Renal cortical epithelial cell (primary cell): ENCODE data around the gene ATG4A. TPM values are rescaled to one million over a fixed set of nuclear protein-coding genes. Genes with fewer than 3 reads are reported as not detected.

ENCODE experiments used
- DNase-seq: peaks from one replicate; pipeline ENCODE4 v3.0.0-alpha.2; 2011; ENCODE audit warnings: low read depth
- total RNA-seq: library from RNA; depleted of rRNA; stranded (reverse); fragments of >200 nt; gene quantifications from 2 replicates; pipeline ENCODE4 v1.2.3, GENCODE V29; 2014

The ATG4A gene, protein sequence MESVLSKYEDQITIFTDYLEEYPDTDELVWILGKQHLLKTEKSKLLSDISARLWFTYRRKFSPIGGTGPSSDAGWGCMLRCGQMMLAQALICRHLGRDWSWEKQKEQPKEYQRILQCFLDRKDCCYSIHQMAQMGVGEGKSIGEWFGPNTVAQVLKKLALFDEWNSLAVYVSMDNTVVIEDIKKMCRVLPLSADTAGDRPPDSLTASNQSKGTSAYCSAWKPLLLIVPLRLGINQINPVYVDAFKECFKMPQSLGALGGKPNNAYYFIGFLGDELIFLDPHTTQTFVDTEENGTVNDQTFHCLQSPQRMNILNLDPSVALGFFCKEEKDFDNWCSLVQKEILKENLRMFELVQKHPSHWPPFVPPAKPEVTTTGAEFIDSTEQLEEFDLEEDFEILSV
- total RNA-seq, result 18.2 and 22.1 TPM in 2 replicates

DNA sequence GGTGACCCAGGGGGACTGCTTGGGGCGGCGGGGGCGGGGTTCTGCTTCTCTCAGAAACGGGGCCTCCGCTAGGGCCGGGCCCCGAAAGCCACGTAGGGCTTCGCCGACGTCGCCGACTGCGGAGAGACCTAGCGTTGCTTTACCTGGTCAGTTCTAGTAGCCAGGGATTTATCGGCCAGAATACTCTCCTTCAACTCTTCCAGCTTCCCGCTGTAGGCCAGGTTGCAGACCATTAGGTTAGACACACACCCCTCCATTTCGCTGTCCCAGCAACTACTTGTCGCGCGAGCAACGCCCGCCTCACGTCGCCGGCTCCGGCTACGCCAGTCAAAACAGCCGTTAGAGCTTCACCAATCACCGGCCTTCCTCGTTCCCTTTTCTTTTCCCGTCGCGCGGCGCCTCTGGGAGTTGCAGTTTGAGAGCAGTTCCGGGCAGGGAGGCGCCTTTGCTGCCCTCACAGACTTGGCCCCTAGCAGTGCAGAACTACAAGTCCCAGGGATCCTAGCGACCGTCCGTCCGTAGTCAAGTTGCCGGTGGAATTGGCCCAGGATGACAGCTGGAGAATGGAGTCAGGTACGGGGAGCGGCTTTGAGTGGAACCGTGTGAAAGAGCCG lies at the start of gene ATG4A, which contains the start of gene PSMD10:
Gene ATG4A (plus strand): TSS at position 515 of the 614 bp plus-strand sequence. CDS start 49 bp downstream, at position 564.
Gene PSMD10 (minus strand): TSS at position 279 of the 614 bp plus-strand sequence. CDS start 22 bp downstream, at position 257.
- DNase-seq, result peak; percentile 91

DNA sequence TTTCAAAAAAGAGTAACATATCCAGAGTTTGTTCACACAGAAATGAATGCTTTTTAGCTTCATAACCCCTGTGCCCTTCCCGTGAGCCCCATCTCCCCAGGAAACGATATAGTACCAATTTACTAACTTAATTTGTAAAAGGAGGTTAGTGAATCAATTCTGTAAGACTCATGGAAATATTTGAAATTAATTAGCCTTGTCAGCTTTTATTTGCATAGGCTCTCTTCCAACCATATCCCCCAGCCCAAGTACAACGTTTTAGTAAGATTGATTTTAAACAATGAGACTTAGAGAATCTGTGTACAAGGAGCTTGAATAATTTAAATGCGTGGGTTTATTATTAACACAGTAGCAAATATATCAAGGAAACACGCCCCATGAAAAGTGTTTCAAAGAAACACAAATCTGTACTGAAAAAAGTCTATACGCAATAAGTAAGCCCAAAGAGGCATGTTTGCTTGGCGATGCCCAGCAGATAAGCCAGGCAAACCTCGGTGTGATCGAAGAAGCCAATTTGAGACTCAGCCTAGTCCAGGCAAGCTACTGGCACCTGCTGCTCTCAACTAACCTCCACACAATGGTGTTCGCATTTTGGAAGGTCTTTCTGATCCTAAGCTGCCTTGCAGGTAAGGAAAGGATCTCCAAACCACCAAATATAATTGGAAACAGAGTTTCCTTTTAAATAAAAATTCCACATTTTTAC lies 46.9 kb upstream of the ATG4A start, which contains the start of gene VSIG1:
Gene VSIG1 (plus strand): TSS at position 512 of the 703 bp plus-strand sequence. CDS start 66 bp downstream, at position 578.
- no peak for DNase-seq

DNA sequence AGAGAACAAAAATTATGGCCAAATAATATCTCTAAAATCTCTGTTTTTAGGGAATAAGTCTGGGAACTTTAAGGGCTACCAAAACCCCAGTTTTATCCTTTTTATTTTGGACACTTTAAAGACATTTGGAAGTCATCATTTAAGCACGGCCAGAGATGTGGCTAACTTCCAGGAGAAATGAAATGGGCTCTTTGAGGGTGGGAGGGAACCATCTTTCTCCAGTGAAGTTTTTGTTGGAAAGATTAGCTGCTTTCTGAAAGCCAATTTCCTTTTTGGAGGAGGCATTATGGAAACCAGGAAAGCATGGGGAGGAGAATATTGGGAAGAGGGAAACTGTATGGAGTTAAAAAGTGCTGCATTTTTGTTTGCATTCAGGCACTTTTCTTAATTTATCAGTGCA lies 41.9 kb upstream of the ATG4A start:
- no peak for DNase-seq

DNA sequence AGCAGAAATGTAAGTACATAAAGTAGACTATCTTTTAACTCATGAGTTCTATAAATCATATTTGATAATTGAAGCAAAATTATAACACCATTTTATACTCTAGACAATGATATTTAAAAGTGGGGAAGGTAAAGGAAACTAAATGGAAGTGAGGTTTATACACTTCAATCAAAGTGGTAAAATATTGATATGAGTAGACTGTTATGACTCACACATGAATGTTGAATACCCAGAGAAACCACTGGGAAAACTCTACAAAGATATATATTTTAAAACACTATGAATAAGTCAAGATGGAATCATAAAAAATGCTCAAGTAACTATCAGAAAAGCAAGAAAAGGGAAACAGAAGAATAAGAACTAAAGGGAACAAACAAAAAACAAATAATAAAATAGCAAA lies 38.4 kb upstream of the ATG4A start:
- no peak for DNase-seq

DNA sequence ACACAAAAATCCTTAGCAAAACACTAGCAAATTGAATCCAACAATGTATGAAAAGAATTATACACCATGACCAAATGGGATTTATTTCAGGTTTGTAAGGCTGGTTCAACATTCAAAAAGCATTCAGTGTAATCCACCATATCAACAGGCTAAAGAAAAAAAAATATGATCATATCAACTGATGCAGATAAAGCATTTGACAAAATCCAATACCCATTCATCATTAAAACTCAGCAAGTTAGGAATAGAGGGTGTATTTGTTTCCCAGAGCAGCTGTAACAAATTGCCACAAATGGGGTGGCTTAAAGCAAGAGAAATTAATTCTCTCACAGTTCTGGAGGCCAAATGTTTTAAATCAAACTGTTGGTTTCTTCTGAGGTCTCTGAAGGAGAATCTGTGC lies 36.0 kb upstream of the ATG4A start:
- DNase-seq, result no peak

DNA sequence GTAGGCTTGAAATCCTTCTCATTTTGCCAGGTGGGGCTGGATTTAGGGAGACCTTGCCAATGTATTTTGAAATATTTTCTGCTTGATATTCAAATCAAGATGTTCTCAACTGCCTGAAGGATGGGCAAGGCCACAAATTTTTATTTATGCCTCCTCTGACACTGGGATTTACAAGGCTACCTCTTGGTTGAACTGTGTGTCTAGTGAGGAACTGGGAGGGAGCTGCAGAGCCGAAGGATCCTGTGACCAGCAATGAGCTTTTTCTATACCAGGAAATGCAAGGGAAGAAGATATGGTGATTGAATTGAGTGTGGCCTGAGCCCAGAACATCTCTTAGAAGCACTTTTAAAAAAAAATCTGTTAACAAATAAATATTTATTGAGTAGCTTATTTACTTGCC lies 31.8 kb upstream of the ATG4A start:
- DNase-seq, result no peak

DNA sequence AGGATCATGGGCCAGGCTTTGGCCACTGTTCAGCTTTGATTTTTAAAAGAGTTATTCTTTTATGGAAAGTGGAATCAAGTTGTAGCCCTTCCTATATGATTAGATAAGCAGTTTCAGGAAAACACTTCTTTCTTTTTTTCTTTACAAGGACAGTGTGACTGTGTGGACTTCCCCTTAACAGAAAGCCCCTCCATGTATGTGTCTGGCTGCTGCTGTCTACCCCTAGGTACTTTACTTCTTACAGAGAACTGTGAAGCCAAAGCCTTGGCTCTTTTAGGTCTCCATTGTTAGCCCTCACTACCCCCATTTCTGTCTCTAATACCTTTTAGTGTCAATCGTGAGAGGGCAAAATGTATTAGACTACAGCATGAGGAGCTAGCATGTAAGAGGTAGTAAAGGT lies 27.6 kb upstream of the ATG4A start:
- DNase-seq, result no peak

DNA sequence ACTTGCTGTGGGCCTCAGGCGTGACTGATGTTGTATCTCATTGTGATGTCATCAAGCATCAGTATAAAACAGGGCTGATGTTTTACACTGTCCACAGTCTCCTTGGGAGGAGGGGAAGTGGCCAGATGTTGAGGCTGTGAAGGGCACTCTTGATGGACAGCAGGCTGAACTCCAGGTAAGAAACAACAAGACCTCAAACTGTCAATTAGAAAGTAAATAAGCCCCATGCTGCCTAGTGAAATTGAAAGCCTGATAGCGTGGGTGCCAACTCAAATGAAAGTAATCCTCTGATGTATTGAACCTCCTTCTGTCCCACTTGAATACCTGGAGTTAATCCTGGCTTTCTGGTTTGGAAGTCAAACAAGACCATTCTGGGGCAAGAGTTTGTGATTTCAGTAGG lies 27.0 kb upstream of the ATG4A start:
- no peak for DNase-seq

DNA sequence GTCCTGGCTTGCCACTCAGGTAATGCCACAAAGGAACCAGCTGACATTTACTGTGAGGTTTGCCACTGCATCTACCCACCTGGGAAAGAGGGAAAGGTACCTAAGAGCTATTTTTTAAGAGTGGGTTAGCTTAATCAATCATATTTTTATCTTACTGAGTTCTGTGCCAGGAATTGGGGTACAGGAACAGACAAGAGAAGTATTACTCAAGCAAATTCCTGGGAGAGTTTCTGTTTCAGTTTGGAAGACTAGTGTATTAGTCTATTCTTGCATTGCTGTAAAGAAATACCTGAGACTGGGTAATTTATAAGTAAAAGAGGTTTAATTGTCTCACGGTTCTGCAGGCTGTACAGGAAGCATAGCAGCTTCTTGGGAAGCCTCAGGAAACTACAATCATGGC lies 23.5 kb upstream of the ATG4A start:
- no peak for DNase-seq

DNA sequence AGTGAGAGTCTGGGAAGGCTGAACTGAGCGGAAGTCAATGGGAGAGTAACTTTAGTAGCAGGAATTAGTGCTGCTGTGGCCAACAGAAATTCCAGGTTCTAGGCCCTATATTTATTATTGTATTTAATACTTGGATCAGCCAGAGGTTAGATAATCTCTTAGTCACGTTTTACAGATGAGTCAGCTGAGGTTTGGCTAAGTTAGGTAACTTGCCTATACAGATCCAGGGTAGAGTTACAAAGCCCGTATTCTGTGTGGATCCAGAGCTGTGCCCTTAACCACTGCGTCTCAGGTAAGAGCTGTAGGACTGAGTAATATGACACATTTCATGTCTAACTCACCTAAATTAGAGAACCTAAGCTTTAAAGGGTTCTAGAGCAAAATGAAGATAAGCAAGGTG lies 20.7 kb upstream of the ATG4A start:
- DNase-seq, result peak; percentile 20

DNA sequence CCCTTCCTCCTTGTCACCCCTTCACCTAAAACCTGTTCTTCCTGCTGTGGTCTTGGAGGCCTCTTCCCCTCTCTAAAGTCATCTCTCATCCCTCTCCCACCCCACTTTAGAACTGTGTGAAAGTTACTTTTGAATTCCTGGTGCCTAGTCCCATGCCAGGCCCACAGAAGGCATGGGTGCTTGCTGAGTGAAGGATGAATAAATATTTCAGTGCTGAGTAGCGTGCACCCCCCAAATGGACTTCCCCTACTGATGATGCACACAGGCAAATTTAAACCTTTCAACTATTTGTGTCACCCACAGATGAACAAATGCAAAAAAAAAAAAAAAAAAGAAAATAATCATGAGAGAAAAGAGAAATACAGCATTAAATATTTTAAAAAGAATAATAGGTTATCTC lies 20.0 kb upstream of the ATG4A start:
- DNase-seq, result no peak

DNA sequence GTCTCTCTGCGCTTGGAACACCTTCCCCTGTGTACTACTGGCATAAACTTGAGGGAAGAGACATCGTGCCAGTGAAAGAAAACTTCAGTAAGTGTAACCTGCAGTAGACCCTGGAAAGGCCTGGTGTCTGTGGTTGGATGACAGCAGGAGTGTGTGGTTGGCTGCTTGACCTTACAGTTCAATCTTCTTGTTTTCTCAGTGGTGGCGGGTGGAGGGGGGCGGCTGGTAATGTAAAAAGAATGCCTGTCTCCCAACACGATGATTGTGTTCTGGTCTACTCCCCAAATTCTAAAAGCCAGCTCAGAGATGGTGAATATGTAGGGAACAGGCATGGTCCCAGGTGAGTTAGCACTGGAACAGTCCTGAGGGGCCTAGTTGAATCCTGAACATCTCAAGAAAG lies 18.8 kb upstream of the ATG4A start:
- DNase-seq, result peak; percentile 47

DNA sequence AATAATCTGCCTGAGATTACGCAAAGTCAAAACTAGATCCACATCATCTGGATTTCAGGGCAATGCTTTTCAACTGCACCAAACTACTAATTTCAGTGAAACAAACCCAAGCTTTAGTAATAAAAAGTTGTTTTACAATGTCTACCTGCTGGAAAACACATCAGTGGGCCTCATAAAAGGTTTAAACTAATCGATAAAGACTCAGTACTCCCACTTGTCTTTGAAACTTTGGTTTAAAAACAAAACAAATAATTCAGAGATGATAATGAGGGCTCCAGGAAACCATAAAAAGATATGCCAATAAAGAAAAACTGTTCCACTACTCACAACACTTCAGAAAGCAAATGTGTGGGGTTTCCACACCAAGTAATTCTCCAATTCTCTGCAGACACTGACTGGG lies 10.5 kb upstream of the ATG4A start:
- DNase-seq, result no peak

DNA sequence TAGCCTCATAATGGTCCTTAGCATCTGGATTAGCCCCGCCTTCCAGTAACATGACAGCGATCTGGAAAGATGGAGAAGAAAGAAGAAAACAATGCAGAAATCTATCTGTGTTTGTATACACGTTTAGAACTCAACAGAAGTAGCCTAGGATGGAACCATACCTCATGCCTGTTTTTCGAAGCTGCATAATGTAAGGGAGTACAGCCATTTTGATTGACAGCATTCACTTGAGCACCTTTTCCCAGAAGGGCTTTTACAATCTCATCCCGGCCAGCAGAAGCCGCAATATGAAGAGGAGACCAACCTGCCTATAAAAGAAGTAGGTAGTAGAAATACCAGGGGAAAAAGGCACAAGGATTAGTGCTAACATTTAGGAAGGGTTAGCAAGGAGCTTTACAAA lies 3.8 kb upstream of the ATG4A start:
- no peak for DNase-seq

DNA sequence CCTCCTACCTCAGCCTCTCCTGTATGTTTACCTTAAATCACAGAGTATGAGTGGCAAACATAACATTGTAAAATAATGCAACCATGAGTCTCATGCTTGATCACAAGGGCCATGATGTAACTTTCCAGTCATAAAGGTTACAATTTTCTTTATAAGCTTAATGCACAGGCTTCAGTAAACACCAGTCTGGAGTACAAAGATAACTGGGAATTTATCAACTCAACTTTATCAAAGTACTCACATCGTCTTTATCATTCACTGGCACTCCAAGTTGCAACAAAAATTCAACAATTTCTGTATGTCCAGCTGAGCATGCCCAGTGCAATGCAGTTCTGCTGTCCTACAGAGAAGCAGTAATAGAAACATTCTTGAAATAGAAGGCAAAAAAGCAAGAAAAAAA lies 3.1 kb upstream of the ATG4A start:
- DNase-seq, result no peak

DNA sequence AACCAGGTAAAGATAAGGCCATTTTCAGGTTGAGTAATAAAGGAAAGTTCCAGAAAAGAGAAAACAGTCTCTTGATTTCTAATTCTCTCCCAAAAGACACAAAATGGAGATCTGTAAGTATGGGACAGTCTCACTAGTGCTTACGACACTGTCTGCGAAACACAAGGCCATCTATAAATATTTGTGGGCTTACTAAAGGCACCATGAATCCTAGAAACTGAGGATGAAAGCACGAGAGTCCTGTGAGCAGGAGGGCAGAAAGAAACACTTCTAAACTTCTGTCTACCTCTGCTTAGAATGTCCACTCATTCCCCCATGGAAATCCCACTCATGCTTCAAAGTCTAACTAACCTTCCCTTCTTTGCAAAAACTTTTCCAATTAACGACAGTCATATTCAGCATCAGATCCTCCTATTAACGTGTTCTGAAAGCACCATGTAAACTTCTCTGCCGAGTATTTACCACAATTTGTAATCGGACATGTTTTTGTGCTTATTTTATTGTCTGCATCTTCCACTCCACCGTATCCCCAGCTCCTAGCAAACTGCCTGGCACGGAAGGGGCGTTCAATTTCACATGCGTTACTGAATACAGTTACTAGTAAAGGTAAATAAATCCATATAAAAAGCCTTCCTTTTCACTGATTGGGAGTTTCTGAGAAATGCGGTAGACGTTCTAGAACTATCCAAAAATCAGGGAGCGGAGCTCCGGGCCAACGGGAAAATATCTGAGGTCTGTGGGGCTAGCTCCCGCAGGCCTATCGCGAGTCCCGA lies 901 bp upstream of the ATG4A start:
- peak; percentile 33 for DNase-seq

DNA sequence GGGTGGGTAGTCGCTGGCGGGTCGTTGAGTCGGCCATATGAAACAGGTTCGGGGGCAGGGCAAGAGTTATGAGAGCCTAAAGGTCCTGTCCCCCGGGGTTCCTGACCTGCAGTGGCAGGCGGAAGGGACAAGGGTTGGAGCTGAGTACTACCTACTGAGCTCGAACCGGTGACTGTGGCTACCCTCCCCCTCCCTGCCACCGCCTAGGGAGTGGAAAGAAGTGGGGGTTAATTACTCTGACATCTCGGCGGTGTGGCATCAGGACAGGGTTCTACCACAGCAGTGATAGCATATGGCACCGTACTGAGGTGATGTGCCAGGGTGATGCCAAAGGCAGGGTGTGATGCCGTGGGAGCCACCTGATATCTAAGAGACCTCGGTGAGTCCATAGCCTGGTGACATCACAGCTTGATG lies 307 bp downstream of the ATG4A start:
- no peak for DNase-seq

DNA sequence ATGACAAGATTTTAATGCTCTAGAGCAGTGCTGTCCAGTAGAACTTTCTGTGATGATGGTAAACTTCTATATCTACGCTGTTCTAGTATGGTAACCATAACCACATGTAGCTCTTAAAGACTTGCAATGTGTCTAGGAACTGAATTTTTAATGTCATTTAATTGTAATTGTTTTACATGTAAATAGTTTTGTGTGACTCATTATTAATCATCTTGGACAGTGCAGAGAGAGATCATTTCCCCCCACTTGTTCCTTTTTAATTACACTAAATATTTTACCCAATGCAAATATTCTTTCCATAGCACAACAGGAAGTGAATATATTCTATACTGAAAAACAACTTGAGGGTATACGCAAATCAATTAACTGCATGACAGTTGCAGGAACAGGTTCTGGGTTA lies 5.8 kb downstream of the ATG4A start:
- DNase-seq, result peak; percentile 28

DNA sequence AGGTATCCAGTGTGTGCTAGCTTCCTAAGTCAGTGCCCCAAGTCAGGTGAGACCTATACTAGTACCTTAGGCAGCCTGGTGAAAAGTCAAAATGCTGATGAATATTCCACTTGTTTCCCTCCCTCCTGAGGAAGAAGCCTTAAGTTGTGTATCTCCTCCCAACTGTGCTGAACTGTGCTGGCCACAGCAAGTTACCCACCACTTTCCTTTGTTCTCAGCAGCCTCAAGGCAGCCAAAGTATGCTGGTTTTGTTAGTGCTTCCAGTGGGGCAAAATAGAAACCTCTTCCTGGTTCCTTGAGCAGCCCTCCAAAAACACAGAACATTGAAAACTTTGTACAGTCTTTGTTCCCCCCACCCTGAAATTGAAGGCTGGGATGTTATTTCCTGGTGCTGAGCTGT lies 13.9 kb downstream of the ATG4A start:
- no peak for DNase-seq

DNA sequence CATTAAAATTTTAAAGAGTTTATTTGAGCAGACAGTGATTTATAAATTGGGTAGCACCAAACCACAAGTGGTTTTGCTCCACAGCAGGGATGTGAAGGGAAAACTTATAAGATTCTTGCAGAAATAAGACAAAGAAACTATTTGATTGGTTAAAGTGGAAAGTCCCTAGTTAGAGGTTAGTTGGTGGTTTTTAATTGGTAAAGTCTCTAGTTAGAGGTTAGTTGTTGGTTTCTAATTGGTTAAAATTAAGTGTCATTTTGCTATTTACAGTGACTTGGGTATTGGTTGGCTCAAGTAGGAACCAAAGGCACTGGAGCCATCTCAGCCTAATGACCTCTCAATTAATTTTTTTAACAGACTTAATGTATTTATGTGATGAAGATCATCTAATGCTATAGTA lies 23.0 kb downstream of the ATG4A start:
- DNase-seq, result no peak

DNA sequence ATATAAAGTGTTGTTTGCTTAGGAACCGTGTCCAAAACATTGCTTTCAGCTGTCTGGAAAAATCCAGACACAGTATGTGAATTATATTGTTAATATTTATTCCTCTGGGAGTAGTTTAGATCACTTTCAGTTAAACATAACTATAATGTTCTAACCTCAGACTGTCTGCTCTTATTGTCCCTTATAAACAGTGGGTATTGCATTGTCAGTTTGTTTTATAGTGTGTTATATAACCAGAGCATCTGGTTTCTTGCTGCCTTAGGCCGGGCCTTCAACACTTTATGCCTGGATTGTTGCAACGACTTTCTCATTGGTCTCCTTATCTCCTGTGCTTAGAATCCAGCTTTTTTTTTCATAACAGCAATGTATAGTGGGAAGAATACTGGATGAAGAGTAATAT lies 26.4 kb downstream of the ATG4A start:
- no peak for DNase-seq

DNA sequence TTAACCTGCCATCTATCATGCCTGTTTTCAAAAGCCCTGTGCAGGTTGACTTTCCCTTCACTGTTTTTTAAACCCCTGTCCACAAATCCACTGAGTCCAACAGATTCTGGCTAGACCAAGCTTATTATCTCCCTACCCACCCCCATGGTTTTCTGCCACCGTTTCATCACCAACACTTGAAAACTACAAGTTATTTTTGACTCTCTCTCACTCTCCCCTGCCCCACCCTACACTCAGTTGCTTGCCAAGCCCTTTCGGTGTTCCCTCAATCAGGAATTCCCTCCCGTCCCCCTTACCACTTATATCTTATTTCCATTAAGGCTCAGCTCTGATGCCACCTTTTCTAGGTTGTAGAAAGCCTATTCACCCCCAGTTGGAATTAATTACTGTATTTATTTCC lies 29.7 kb downstream of the ATG4A start:
- DNase-seq, result no peak
